ENCODE results near the gene DCANP1. TPM values are rescaled to one million over a fixed set of nuclear protein-coding genes. Genes with fewer than 3 reads are reported as not detected.

DCANP1 gene
- total and polyA plus RNA-seq, 4 experiments from 2014 or later: not detected

GRCh38 chr5:135425641-135426040 lies 21.5 kb downstream of the DCANP1 start:
- H3K36me3 ChIP-seq (ENCODE audit: insufficient read depth, low read length): no peaks in the 10 kb centered on the region
- ChIA-PET CTCF (ENCODE audit: partially characterized antibody) (interaction anchor here (0.6 to 3.8 kb wide), 18 partner anchors 9 to 1548 kb away, joined by 3 to 30 read pairs (median 4); no protein-coding TSS in a partner anchor), POLR2A (ENCODE audit: partially characterized antibody) (no interaction called here)
- no peak overlapping the region for H3K27ac Mint-ChIP-seq
- no peaks in the 10 kb centered on the region for H3K4me1 ChIP-seq (ENCODE audit: insufficient read depth, low read length)
- no peak for DNase-seq
- H3K4me3 ChIP-seq (ENCODE audit: low read length in 2 of 2): no peak overlapping the region
- no peak overlapping the region for H3K27ac ChIP-seq (ENCODE audit: low read depth, low read length)
- peaks cover 0 to 18% (median 7%) of the 10 kb centered on the region in 8 donors for H3K9me3 Mint-ChIP-seq
- peaks cover 0 to 3% (median 0%) of the 10 kb centered on the region in 4 donors for H3K4me1 Mint-ChIP-seq
- H3K27me3 Mint-ChIP-seq: peaks cover 25 to 27% of the 10 kb centered on the region in 2 donors
- H3K4me3 Mint-ChIP-seq: no peak overlapping the region
- intact Hi-C loops (cut with micrococcal nuclease): no loop called here
- peaks cover 6% of the 10 kb centered on the region for H3K27me3 ChIP-seq (ENCODE audit: insufficient read depth, low read length)
- H3K36me3 Mint-ChIP-seq: peaks cover 0 to 4% of the 10 kb centered on the region in 2 donors
- no peaks in the 10 kb centered on the region for H3K9me3 ChIP-seq (ENCODE audit: control insufficient read depth in 1 of 2, low read length in 2 of 2)

- POLR2A ChIA-PET (ENCODE audit: partially characterized antibody): no interaction called here
- Histone ChIP-seq H3K27me3 (ENCODE audit: insufficient read depth, low read length) (peaks cover 6% of the 10 kb centered on the region), H3K9me3 (ENCODE audit: control insufficient read depth in 1 of 2, low read length in 2 of 2) (no peaks in the 10 kb centered on the region), H3K27ac (ENCODE audit: low read depth, low read length) (no peak overlapping the region), H3K4me1 (ENCODE audit: insufficient read depth, low read length) (no peaks in the 10 kb centered on the region), H3K4me3 (ENCODE audit: low read length in 2 of 2) (no peak overlapping the region), H3K36me3 (ENCODE audit: insufficient read depth, low read length) (no peaks in the 10 kb centered on the region)
- DNase-seq: no peak
- Mint-ChIP-seq H3K4me1 (peaks cover 0 to 3% (median 0%) of the 10 kb centered on the region in 4 donors), H3K27ac (no peak overlapping the region), H3K36me3 (peaks cover 0 to 1% of the 10 kb centered on the region in 2 donors), H3K4me3 (no peak overlapping the region), H3K9me3 (peaks cover 0 to 31% (median 13%) of the 10 kb centered on the region in 8 donors), H3K27me3 (peaks cover 30 to 33% of the 10 kb centered on the region in 2 donors)
- CTCF ChIA-PET (ENCODE audit: partially characterized antibody): interaction anchor here (0.9 to 3.8 kb wide), 4 partner anchors 14 to 43 kb away, joined by 4 to 11 read pairs (median 5); no protein-coding TSS in a partner anchor
- intact Hi-C loops (cut with micrococcal nuclease): no loop called here
Measured at GRCh38 chr5:135423846-135424168, 23.3 kb downstream of the DCANP1 start.

- Mint-ChIP-seq H3K27ac (no peak overlapping the region), H3K4me3 (no peak overlapping the region), H3K27me3 (peaks cover 31 to 36% of the 10 kb centered on the region in 2 donors), H3K9me3 (peaks cover 0 to 31% (median 12%) of the 10 kb centered on the region in 8 donors), H3K4me1 (peaks cover 0 to 3% (median 0%) of the 10 kb centered on the region in 4 donors), H3K36me3 (no peaks in the 10 kb centered on the region)
- Histone ChIP-seq H3K36me3 (ENCODE audit: insufficient read depth, low read length) (no peaks in the 10 kb centered on the region), H3K9me3 (ENCODE audit: control insufficient read depth in 1 of 2, low read length in 2 of 2) (no peaks in the 10 kb centered on the region), H3K4me3 (ENCODE audit: low read length in 2 of 2) (no peak overlapping the region), H3K27me3 (ENCODE audit: insufficient read depth, low read length) (peaks cover 6% of the 10 kb centered on the region), H3K27ac (ENCODE audit: low read depth, low read length) (no peak overlapping the region), H3K4me1 (ENCODE audit: insufficient read depth, low read length) (no peaks in the 10 kb centered on the region)
- POLR2A ChIA-PET (ENCODE audit: partially characterized antibody): no interaction called here
- DNase-seq: no peak
- intact Hi-C loops (cut with micrococcal nuclease): no loop called here
- CTCF ChIA-PET (ENCODE audit: partially characterized antibody): interaction anchor here (0.9 to 3.8 kb wide), 3 partner anchors 18 to 43 kb away, joined by 4 to 11 read pairs (median 6); no protein-coding TSS in a partner anchor
Measured at GRCh38 chr5:135423146-135423845, 23.9 kb downstream of the DCANP1 start.

- Histone ChIP-seq H3K9me3 (ENCODE audit: control insufficient read depth in 1 of 2, low read length in 2 of 2) (no peaks in the 10 kb centered on the region), H3K27ac (ENCODE audit: low read depth, low read length) (no peak overlapping the region), H3K27me3 (ENCODE audit: insufficient read depth, low read length) (peaks cover 3% of the 10 kb centered on the region), H3K36me3 (ENCODE audit: insufficient read depth, low read length) (no peaks in the 10 kb centered on the region), H3K4me3 (ENCODE audit: low read length in 2 of 2) (no peak overlapping the region), H3K4me1 (ENCODE audit: insufficient read depth, low read length) (no peaks in the 10 kb centered on the region)
- H3K27me3 Mint-ChIP-seq: peaks cover 34 to 39% of the 10 kb centered on the region in 2 donors
- CTCF ChIA-PET (ENCODE audit: partially characterized antibody): interaction anchor here (1.0 kb wide), 1 partner anchor 11 kb away, joined by 3 read pairs; no protein-coding TSS in a partner anchor
- POLR2A ChIA-PET (ENCODE audit: partially characterized antibody): no interaction called here
- no peaks in the 10 kb centered on the region for H3K36me3 Mint-ChIP-seq
- peaks cover 0 to 29% (median 12%) of the 10 kb centered on the region in 8 donors for H3K9me3 Mint-ChIP-seq
- H3K4me1 Mint-ChIP-seq: peaks cover 0 to 3% (median 0%) of the 10 kb centered on the region in 4 donors
- H3K4me3 Mint-ChIP-seq: no peak overlapping the region
- intact Hi-C loops (cut with micrococcal nuclease): no loop called here
- H3K27ac Mint-ChIP-seq: no peak overlapping the region
- no peak for DNase-seq
Measured at GRCh38 chr5:135422419-135422818, 24.7 kb downstream of the DCANP1 start.

- no peak overlapping the region for H3K4me3 Mint-ChIP-seq
- H3K4me1 Mint-ChIP-seq: no peaks in the 10 kb centered on the region
- Histone ChIP-seq H3K27me3 (ENCODE audit: insufficient read depth, low read length) (no peaks in the 10 kb centered on the region), H3K4me3 (ENCODE audit: low read length in 2 of 2) (no peak overlapping the region), H3K9me3 (ENCODE audit: control insufficient read depth in 1 of 2, low read length in 2 of 2) (no peaks in the 10 kb centered on the region), H3K27ac (ENCODE audit: low read depth, low read length) (no peak overlapping the region), H3K36me3 (ENCODE audit: insufficient read depth, low read length) (no peaks in the 10 kb centered on the region), H3K4me1 (ENCODE audit: insufficient read depth, low read length) (no peaks in the 10 kb centered on the region)
- DNase-seq: no peak
- peaks cover 30 to 33% of the 10 kb centered on the region in 2 donors for H3K27me3 Mint-ChIP-seq
- H3K27ac Mint-ChIP-seq: no peak overlapping the region
- H3K9me3 Mint-ChIP-seq: peaks cover 0 to 29% (median 12%) of the 10 kb centered on the region in 8 donors
- no peaks in the 10 kb centered on the region for H3K36me3 Mint-ChIP-seq
- intact Hi-C loops (cut with micrococcal nuclease): no loop called here
- CTCF ChIA-PET (ENCODE audit: partially characterized antibody): no interaction called here
- POLR2A ChIA-PET (ENCODE audit: partially characterized antibody): no interaction called here
Measured at GRCh38 chr5:135417083-135417482, 30.1 kb downstream of the DCANP1 start.

GRCh38 chr5:135405082-135405481 lies 42.1 kb downstream of the DCANP1 start:
- Histone ChIP-seq H3K4me3 (ENCODE audit: low read length in 2 of 2) (no peak overlapping the region), H3K9me3 (ENCODE audit: control insufficient read depth in 1 of 2, low read length in 2 of 2) (no peaks in the 10 kb centered on the region), H3K4me1 (ENCODE audit: insufficient read depth, low read length) (no peaks in the 10 kb centered on the region), H3K27me3 (ENCODE audit: insufficient read depth, low read length) (no peaks in the 10 kb centered on the region), H3K36me3 (ENCODE audit: insufficient read depth, low read length) (no peaks in the 10 kb centered on the region), H3K27ac (ENCODE audit: low read depth, low read length) (no peak overlapping the region)
- Mint-ChIP-seq H3K9me3 (peaks cover 0 to 15% (median 5%) of the 10 kb centered on the region in 8 donors), H3K36me3 (peaks cover 1 to 4% of the 10 kb centered on the region in 2 donors), H3K4me1 (peaks cover 0 to 11% (median 6%) of the 10 kb centered on the region in 4 donors), H3K27ac (no peak overlapping the region), H3K27me3 (peaks cover 2 to 11% of the 10 kb centered on the region in 2 donors), H3K4me3 (no peak overlapping the region)
- intact Hi-C loops (cut with micrococcal nuclease): no loop called here
- ChIA-PET POLR2A (ENCODE audit: partially characterized antibody) (no interaction called here), CTCF (ENCODE audit: partially characterized antibody) (interaction anchor here (0.6 to 1.3 kb wide), 3 partner anchors 19 to 36 kb away, joined by 3 to 4 read pairs (median 3); no protein-coding TSS in a partner anchor)
- no peak for DNase-seq

GRCh38 chr5:135402031-135402430 lies 45.1 kb downstream of the DCANP1 start:
- no peak overlapping the region for H3K4me3 Mint-ChIP-seq

More at GRCh38 chr5:135402031-135402430, 45.1 kb downstream of the DCANP1 start:
- H3K9me3 Mint-ChIP-seq: peaks cover 0 to 10% (median 3%) of the 10 kb centered on the region in 8 donors
- POLR2A ChIA-PET (ENCODE audit: partially characterized antibody): interaction anchor here (0.6 kb wide), 1 partner anchor 556 kb away, joined by 3 read pairs; the partner anchor contains the start of gene C5orf24
- H3K4me1 Mint-ChIP-seq: peaks cover 12 to 32% (median 21%) of the 10 kb centered on the region in 4 donors
- H3K9me3 ChIP-seq (ENCODE audit: control insufficient read depth in 1 of 2, low read length in 2 of 2): no peaks in the 10 kb centered on the region
- no peak overlapping the region for H3K4me3 ChIP-seq (ENCODE audit: low read length in 2 of 2)
- CTCF ChIA-PET (ENCODE audit: partially characterized antibody): interaction anchor here (1.3 kb wide), 1 partner anchor 24 kb away, joined by 6 read pairs; no protein-coding TSS in a partner anchor
- no peaks in the 10 kb centered on the region for H3K27me3 ChIP-seq (ENCODE audit: insufficient read depth, low read length)
- no peak for DNase-seq
- no peak overlapping the region for H3K27ac Mint-ChIP-seq
- H3K36me3 ChIP-seq (ENCODE audit: insufficient read depth, low read length): no peaks in the 10 kb centered on the region
- peaks cover 0 to 5% of the 10 kb centered on the region in 2 donors for H3K36me3 Mint-ChIP-seq
- intact Hi-C loops (cut with micrococcal nuclease): no loop called here
- peaks cover 1 to 8% of the 10 kb centered on the region in 2 donors for H3K27me3 Mint-ChIP-seq
- H3K27ac ChIP-seq (ENCODE audit: low read depth, low read length): no peak overlapping the region
- H3K4me1 ChIP-seq (ENCODE audit: insufficient read depth, low read length): peaks cover 19% of the 10 kb centered on the region
